Measurements from ENCODE around the gene CDKL1. TPM values are rescaled to one million over a fixed set of nuclear protein-coding genes. Genes with fewer than 3 reads are reported as not detected.

CDKL1 gene
- polyA plus RNA-seq, 1 donor = 4.6 TPM

DNA sequence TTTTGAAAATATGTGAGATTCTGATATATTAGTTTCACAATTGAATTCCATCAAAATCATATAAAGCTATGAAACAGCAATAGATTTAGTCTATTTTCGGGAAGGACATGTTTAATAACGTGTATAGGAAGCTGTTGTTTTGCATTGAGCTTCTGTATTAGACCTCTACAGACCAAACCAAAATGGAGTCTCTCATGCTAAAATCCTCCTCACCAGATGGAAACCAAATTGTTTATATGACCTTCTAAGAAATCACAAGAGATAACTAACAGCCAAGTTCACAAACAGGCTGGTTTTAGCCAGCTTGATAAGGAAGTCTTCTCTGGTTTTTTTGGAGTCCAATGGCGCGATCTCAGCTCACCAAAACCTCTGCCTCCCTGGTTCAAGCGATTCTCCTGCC is 108.5 kb downstream of the CDKL1 start:
- no CpG with 5 or more reads among the region's 5 CpGs for WGBS (ENCODE audit: insufficient coverage, low lambda C conversion rate)
- no peak for DNase-seq
- Histone ChIP-seq H3K4me3 (ENCODE audit: low read length) (no peak overlapping the region), H3K9me3 (ENCODE audit: control insufficient read depth, low read depth, low read length) (no peaks in the 10 kb centered on the region), H3K4me1 (ENCODE audit: control insufficient read depth, insufficient read depth, low read length) (no peaks in the 10 kb centered on the region), H3K27me3 (ENCODE audit: control insufficient read depth, insufficient read depth, low read length) (no peaks in the 10 kb centered on the region), H3K27ac (ENCODE audit: low read length) (no peak overlapping the region), H3K36me3 (ENCODE audit: control insufficient read depth, insufficient read depth, low read length) (peaks cover 7% of the 10 kb centered on the region)

DNA sequence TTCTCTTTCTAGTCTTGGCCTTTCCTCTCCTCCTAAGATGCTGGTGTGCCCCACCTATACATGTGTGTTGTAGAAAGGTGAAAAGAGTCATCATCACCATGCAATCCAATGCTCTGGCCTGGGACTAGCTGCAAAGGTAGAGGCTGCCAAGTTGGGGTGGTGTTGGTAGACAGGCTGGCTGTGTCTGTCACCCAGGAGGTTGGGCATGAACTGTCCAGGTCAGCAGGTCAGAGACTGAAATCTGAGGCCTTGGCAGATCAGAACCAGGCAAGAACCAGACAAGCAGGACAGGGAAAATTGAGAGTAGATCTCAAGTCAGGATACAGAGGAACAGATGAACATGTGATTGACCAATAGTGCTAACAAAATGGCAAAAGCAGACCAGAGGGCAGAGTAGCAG is 110.8 kb downstream of the CDKL1 start:
- Histone ChIP-seq H3K4me1 (ENCODE audit: control insufficient read depth, insufficient read depth, low read length) (no peaks in the 10 kb centered on the region), H3K27me3 (ENCODE audit: control insufficient read depth, insufficient read depth, low read length) (no peaks in the 10 kb centered on the region)

More for the DNA sequence above, 110.8 kb downstream of the CDKL1 start:
- DNase-seq = no peak
- H3K27ac ChIP-seq (ENCODE audit: low read length) = no peak overlapping the region
- no peaks in the 10 kb centered on the region for H3K9me3 ChIP-seq (ENCODE audit: control insufficient read depth, low read depth, low read length)
- no peak overlapping the region for H3K4me3 ChIP-seq (ENCODE audit: low read length)
- H3K36me3 ChIP-seq (ENCODE audit: control insufficient read depth, insufficient read depth, low read length) = peaks cover 10% of the 10 kb centered on the region

Other genes with a start within 250 kb of the CDKL1 start
- 26.3 TPM for gene SOS2, start 165.3 kb downstream of the CDKL1 start, polyA plus RNA-seq
- gene L2HGDH, start 84.7 kb downstream of the CDKL1 start, polyA plus RNA-seq = 8.6 TPM
- gene DMAC2L, start 84.6 kb downstream of the CDKL1 start, polyA plus RNA-seq = 17.7 TPM
- 37.2 TPM for gene MAP4K5, start 135.7 kb upstream of the CDKL1 start, polyA plus RNA-seq
- gene ATL1, start 163.3 kb upstream of the CDKL1 start, polyA plus RNA-seq = 13.2 TPM

Measured in large intestine (tissue), 3 donors.